Astrocyte (in vitro differentiated cells and primary cell): ENCODE measurements around the gene GPC3.

ENCODE experiments used
- EZH2 ChIP-seq: IDR thresholded peaks from 2 replicates; pipeline ENCODE4 v1.6.1; 2012; ENCODE audit warnings: mild to moderate bottlenecking, low read length, inconsistent platforms; ENCODE audit not compliant: insufficient read depth
- TF ChIP-seq, protein P1 (sequence below): IDR thresholded peaks from 2 replicates; pipeline ENCODE4 v1.5.1; 2011; ENCODE audit warnings: low read depth, mild to moderate bottlenecking, inconsistent platforms, low read length, moderate library complexity; ENCODE audit not compliant: insufficient read depth

DNA sequence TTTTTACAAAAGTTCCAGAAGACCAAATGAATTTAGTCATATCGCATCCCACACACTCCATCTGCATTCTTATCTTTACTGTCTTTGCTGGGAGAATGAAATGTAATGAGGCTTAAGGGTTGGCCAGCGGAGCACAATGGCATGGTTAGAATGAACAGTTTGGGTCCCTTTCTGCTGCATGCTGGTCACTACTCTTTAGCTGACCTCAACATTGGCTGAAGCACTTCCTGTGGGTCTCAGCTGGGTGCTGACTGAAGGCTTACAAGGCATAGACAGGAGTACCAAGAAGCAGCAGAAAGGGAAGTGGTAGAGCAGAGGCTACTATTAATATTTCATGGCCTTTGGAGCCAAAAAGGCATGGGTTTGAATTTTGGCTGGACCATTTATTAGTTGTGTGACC is 410.7 kb downstream of the GPC3 start:
- TF ChIP-seq, protein P1, sequence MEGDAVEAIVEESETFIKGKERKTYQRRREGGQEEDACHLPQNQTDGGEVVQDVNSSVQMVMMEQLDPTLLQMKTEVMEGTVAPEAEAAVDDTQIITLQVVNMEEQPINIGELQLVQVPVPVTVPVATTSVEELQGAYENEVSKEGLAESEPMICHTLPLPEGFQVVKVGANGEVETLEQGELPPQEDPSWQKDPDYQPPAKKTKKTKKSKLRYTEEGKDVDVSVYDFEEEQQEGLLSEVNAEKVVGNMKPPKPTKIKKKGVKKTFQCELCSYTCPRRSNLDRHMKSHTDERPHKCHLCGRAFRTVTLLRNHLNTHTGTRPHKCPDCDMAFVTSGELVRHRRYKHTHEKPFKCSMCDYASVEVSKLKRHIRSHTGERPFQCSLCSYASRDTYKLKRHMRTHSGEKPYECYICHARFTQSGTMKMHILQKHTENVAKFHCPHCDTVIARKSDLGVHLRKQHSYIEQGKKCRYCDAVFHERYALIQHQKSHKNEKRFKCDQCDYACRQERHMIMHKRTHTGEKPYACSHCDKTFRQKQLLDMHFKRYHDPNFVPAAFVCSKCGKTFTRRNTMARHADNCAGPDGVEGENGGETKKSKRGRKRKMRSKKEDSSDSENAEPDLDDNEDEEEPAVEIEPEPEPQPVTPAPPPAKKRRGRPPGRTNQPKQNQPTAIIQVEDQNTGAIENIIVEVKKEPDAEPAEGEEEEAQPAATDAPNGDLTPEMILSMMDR, result no peak
- no peak for TF ChIP-seq EZH2
